ENCODE results near the gene ZNF425.
"Not testable (repeated sequence)": the region's sequence is repeated elsewhere in the genome, so short reads cannot be mapped to it uniquely, and the experiment has no call there.

Gene ZNF425

DNA sequence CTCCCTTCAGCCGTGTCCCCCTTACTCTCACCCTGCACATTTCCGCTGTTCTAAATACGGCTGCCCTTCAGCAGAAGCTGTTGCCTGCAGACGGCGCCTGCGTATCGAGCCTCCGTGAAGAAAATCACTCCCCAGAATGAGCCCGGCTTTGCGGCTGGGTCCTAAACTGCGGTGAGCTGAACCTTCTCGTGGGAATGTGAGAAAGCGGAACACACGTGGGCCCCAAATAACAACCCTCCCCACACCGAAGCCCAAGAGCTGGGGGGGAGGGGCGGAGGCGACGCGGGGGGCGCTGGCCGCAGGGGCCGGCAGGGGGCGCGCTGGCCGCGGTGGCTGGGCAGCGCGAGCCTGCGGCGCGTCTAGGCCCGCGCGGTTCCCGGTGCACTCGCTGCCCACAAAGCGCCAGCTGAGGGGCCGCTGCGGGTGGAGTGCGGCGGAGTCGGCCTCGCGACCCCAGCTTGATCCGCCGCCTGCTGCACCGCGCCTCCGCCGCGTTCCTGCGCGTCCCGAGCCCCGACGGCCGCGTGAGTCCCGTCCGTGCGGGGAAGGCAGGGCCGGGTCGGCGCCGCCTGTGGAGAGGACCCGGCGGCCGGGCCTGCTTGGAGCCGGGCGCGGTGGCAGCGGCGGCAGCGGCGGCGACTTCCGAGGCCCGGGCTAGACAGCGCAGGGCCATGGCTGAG lies 21.1 kb upstream of the ZNF425 start, which contains the start of gene ZNF398:
Gene ZNF398, plus strand, starts transcription at position 382 of the 680 bp plus-strand sequence. Its CDS starts 290 bp downstream, at position 672.
- H3K4me2 ChIP-seq (ENCODE audit: low read length): peak within 1 kb of the TSS; percentile 89
- H3K4me1 ChIP-seq (ENCODE audit: insufficient read depth, low read length, severe bottlenecking): peaks cover 31% of the 10 kb centered on the region
- H3K9me3 ChIP-seq (ENCODE audit: low read length): no peaks in the 10 kb centered on the region
- H3F3A ChIP-seq (ENCODE audit: insufficient read depth, low read length): no peaks in the 10 kb centered on the region
- no peaks in the 10 kb centered on the region for H3K27me3 ChIP-seq (ENCODE audit: insufficient read depth, low read length)
- H3K4me3 ChIP-seq (ENCODE audit: low read depth, low read length, poor library complexity, severe bottlenecking): peak within 1 kb of the TSS; percentile 92
- no peak within 1 kb of the TSS for H2AFZ ChIP-seq (ENCODE audit: low read length)
- no peaks in the 10 kb centered on the region for H3K9me2 ChIP-seq (ENCODE audit: low read depth, low read length)
- peaks cover 18% of the 10 kb centered on the region for H3K79me2 ChIP-seq (ENCODE audit: insufficient read depth, low read length)
- H3K36me3 ChIP-seq (ENCODE audit: insufficient read depth, low read length): peaks cover 3% of the 10 kb centered on the region; the same call in 1 of the 2 replicates
- no peaks in the 10 kb centered on the region for H4K20me1 ChIP-seq (ENCODE audit: insufficient read depth, low read length)
- peak within 1 kb of the TSS; percentile 72 for H3K9ac ChIP-seq (ENCODE audit: low read length)
- TF ChIP-seq EZH2 (IDR thresholded peaks at IDR 0.05; ENCODE audit: borderline replicate concordance, low read length): no peak
- TF ChIP-seq, protein P1, sequence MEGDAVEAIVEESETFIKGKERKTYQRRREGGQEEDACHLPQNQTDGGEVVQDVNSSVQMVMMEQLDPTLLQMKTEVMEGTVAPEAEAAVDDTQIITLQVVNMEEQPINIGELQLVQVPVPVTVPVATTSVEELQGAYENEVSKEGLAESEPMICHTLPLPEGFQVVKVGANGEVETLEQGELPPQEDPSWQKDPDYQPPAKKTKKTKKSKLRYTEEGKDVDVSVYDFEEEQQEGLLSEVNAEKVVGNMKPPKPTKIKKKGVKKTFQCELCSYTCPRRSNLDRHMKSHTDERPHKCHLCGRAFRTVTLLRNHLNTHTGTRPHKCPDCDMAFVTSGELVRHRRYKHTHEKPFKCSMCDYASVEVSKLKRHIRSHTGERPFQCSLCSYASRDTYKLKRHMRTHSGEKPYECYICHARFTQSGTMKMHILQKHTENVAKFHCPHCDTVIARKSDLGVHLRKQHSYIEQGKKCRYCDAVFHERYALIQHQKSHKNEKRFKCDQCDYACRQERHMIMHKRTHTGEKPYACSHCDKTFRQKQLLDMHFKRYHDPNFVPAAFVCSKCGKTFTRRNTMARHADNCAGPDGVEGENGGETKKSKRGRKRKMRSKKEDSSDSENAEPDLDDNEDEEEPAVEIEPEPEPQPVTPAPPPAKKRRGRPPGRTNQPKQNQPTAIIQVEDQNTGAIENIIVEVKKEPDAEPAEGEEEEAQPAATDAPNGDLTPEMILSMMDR (IDR thresholded peaks at IDR 0.05; ENCODE audit: low read length): peak; percentile 72
- H3K27ac ChIP-seq (ENCODE audit: low read depth, low read length, poor library complexity, severe bottlenecking): peak within 1 kb of the TSS; percentile 80

DNA sequence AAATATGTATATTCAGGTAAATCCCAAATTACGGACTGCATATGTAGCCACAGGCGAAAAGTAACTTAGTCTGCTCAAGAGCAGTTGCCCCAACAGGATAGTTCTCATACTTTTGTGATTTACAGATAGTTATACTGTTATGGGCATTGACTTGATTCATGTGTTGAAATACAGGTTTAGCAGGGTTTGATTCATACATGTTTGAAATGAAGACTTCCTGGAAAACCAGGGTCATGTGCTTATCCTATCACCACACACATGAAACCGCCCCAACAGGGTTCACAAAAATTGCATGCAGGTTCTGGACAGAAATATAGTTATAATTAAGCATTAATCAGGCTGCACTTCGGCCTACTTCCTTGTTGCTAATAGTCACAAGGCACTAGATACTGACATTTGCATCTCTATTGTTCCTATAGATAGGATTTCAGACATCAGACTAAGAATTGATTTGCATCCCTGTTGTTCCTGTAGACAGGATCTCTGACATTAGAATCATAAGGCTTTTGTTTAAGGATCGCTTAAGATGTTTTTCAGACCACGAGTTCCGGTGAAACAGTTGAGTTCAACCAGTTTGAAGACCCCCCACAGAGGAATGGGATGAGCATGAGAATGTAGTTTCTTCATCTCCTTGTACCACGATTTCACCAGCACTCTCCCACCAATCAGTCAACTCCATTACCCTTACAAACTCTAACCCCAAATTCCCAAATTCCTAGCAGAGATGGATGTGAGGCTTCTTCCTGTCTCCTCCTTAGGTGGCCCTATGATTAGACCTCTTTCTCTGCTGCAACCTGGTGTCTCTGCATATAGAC lies 19.1 kb upstream of the ZNF425 start:
- H3K27me3 ChIP-seq (ENCODE audit: insufficient read depth, low read length): no peaks in the 10 kb centered on the region
- peak overlapping the region; percentile 92 for H3K4me3 ChIP-seq (ENCODE audit: low read depth, low read length, poor library complexity, severe bottlenecking)
- no peaks in the 10 kb centered on the region for H3K9me3 ChIP-seq (ENCODE audit: low read length)
- H3K9ac ChIP-seq (ENCODE audit: low read length): peak overlapping the region; percentile 72
- no peaks in the 10 kb centered on the region for H4K20me1 ChIP-seq (ENCODE audit: insufficient read depth, low read length)
- H3F3A ChIP-seq (ENCODE audit: insufficient read depth, low read length): no peaks in the 10 kb centered on the region
- H3K4me1 ChIP-seq (ENCODE audit: insufficient read depth, low read length, severe bottlenecking): peaks cover 31% of the 10 kb centered on the region
- peaks cover 3% of the 10 kb centered on the region; the same call in 1 of the 2 replicates for H3K36me3 ChIP-seq (ENCODE audit: insufficient read depth, low read length)
- peak overlapping the region; percentile 80 for H3K27ac ChIP-seq (ENCODE audit: low read depth, low read length, poor library complexity, severe bottlenecking)
- no peak overlapping the region for H2AFZ ChIP-seq (ENCODE audit: low read length)
- H3K9me2 ChIP-seq (ENCODE audit: low read depth, low read length): no peaks in the 10 kb centered on the region
- TF ChIP-seq, protein P1 (IDR thresholded peaks at IDR 0.05; ENCODE audit: low read length): no peak
- no peak for TF ChIP-seq EZH2 (IDR thresholded peaks at IDR 0.05; ENCODE audit: borderline replicate concordance, low read length)
- peaks cover 6% of the 10 kb centered on the region for H3K79me2 ChIP-seq (ENCODE audit: insufficient read depth, low read length)
- peak overlapping the region; percentile 89 for H3K4me2 ChIP-seq (ENCODE audit: low read length)

DNA sequence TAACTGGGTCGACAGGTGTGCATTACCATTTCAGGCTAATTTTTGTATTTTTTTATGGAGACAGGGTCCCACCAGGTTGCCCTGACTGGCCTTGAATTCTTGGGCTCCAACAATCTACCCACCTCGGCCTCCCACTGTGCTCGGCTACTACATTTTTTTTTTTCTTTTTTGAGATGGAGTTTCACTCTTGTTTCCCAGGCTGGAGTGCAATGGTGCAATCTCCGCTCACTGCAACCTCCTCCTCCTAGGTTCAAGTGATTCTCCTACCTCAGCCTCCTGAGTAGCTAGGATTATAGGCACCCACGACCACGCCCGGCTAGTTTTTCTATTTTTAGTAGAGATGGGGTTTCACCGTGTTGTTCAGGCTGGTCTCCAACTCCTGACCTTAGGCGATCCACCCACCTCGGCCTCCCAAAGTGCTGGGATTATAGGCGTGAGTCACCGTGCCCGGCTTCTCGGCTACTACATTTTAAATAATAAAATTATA lies 18.4 kb upstream of the ZNF425 start:
- Histone ChIP-seq H3K4me1 (ENCODE audit: insufficient read depth, low read length, severe bottlenecking) (peaks cover 31% of the 10 kb centered on the region), H3K27ac (ENCODE audit: low read depth, low read length, poor library complexity, severe bottlenecking) (peak overlapping the region; percentile 80), H3K4me2 (ENCODE audit: low read length) (peak overlapping the region; percentile 89), H3K9ac (ENCODE audit: low read length) (peak overlapping the region; percentile 72), H3K4me3 (ENCODE audit: low read depth, low read length, poor library complexity, severe bottlenecking) (peak overlapping the region; percentile 92)
- H2AFZ ChIP-seq (ENCODE audit: low read length); H3K9me2 ChIP-seq (ENCODE audit: low read depth, low read length); H3F3A ChIP-seq (ENCODE audit: insufficient read depth, low read length); H3K27me3 ChIP-seq (ENCODE audit: insufficient read depth, low read length); H3K9me3 ChIP-seq (ENCODE audit: low read length); H4K20me1 ChIP-seq (ENCODE audit: insufficient read depth, low read length); H3K79me2 ChIP-seq (ENCODE audit: insufficient read depth, low read length); H3K36me3 ChIP-seq (ENCODE audit: insufficient read depth, low read length): not testable (repeated sequence)

Measured in OCI-LY1 (cell line).